Calu3 (cell line): ENCODE results near the gene ADGRL4. TPM values are rescaled to one million over a fixed set of nuclear protein-coding genes. Genes with fewer than 3 reads are reported as not detected.

Experiments
- BruUV-seq: library from RNA; stranded (reverse); fragments of 400-500 nt; replicated peaks from 2 replicates; lab custom pipeline; 2021; lab: Mats Ljungman, UMichigan
- CTCF ChIA-PET: fragments of 300-600 bp; sonication (Branson Sonifier 250); formaldehyde crosslinking; loops from one replicate; lab custom pipeline; 2022; ENCODE audit warnings: antibody characterized with exemption; lab: Charles Lee
- DNase-seq: peaks from one replicate; pipeline ENCODE4 v3.0.0; 2022
- H3K27ac Mint-ChIP-seq: one replicate; pipeline ENCODE4 v1.8.0; 2022; ENCODE audit warnings: mixed read lengths; ENCODE audit not compliant: unreplicated experiment
- H3K27me3 Mint-ChIP-seq: one replicate; pipeline ENCODE4 v1.8.0; 2022; ENCODE audit warnings: mixed read lengths; ENCODE audit not compliant: unreplicated experiment
- H3K36me3 Mint-ChIP-seq: one replicate; pipeline ENCODE4 v1.8.0; 2022; ENCODE audit warnings: mild to moderate bottlenecking, moderate library complexity, mixed read lengths; ENCODE audit not compliant: insufficient read depth, unreplicated experiment
- H3K4me1 Mint-ChIP-seq: one replicate; pipeline ENCODE4 v1.8.0; 2022; ENCODE audit warnings: mild to moderate bottlenecking, low read depth, mixed read lengths; ENCODE audit not compliant: unreplicated experiment
- H3K4me3 Mint-ChIP-seq: one replicate; pipeline ENCODE4 v1.8.0; 2022; ENCODE audit warnings: mild to moderate bottlenecking, low read depth, moderate library complexity, mixed read lengths; ENCODE audit not compliant: unreplicated experiment
- H3K9me3 Mint-ChIP-seq: one replicate; pipeline ENCODE4 v1.8.0; 2022; ENCODE audit warnings: low read depth, mixed read lengths; ENCODE audit not compliant: unreplicated experiment
- intact Hi-C: fragments of 100-400 bp; cut with micrococcal nuclease; formaldehyde crosslinking; loops from one replicate; pipeline ENCODE4 v1.10.0; 2022; ENCODE audit not compliant: unreplicated experiment
- total RNA-seq: library from RNA; stranded (reverse); gene quantifications from 2 replicates; pipeline ENCODE4 v1.2.3, GENCODE V29; 2022
- TF ChIP-seq, protein P1 (sequence below): fragments of 200-600 bp; IDR thresholded peaks from one replicate; pipeline ENCODE4 v1.8.0; 2022; ENCODE audit warnings: antibody characterized with exemption; ENCODE audit not compliant: unreplicated experiment

ADGRL4 gene
- total RNA-seq, 1 experiment from 2014 or later = not detected

- Mint-ChIP-seq H3K27ac (no peak overlapping the region), H3K4me1 (no peaks in the 10 kb centered on the region), H3K36me3 (no peaks in the 10 kb centered on the region), H3K9me3 (peaks cover 12% of the 10 kb centered on the region), H3K27me3 (no peaks in the 10 kb centered on the region), H3K4me3 (no peak overlapping the region)
- BruUV-seq = no TSS peak
- intact Hi-C loops = no loop called here
- DNase-seq = no peak
- TF ChIP-seq, protein P1, sequence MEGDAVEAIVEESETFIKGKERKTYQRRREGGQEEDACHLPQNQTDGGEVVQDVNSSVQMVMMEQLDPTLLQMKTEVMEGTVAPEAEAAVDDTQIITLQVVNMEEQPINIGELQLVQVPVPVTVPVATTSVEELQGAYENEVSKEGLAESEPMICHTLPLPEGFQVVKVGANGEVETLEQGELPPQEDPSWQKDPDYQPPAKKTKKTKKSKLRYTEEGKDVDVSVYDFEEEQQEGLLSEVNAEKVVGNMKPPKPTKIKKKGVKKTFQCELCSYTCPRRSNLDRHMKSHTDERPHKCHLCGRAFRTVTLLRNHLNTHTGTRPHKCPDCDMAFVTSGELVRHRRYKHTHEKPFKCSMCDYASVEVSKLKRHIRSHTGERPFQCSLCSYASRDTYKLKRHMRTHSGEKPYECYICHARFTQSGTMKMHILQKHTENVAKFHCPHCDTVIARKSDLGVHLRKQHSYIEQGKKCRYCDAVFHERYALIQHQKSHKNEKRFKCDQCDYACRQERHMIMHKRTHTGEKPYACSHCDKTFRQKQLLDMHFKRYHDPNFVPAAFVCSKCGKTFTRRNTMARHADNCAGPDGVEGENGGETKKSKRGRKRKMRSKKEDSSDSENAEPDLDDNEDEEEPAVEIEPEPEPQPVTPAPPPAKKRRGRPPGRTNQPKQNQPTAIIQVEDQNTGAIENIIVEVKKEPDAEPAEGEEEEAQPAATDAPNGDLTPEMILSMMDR = no peak
- CTCF ChIA-PET = no interaction called here
These were observed 34.0 kb upstream of the ADGRL4 start for GRCh38 chr1:79040424-79041082.

- Mint-ChIP-seq H3K27ac (no peak overlapping the region), H3K9me3 (peaks cover 12% of the 10 kb centered on the region), H3K27me3 (no peaks in the 10 kb centered on the region), H3K4me1 (no peaks in the 10 kb centered on the region), H3K36me3 (no peaks in the 10 kb centered on the region), H3K4me3 (no peak overlapping the region)
- intact Hi-C loops = no loop called here
- DNase-seq = no peak
- no TSS peak for BruUV-seq
- CTCF ChIA-PET = no interaction called here
- TF ChIP-seq, protein P1 = no peak
These were observed 30.6 kb upstream of the ADGRL4 start for GRCh38 chr1:79037085-79037484.

GRCh38 chr1:79012500-79012899 is 6.0 kb upstream of the ADGRL4 start:
- Mint-ChIP-seq H3K4me1 (no peaks in the 10 kb centered on the region), H3K4me3 (no peak overlapping the region), H3K9me3 (no peaks in the 10 kb centered on the region), H3K27me3 (no peaks in the 10 kb centered on the region), H3K27ac (no peak overlapping the region), H3K36me3 (no peaks in the 10 kb centered on the region)
- no TSS peak for BruUV-seq
- intact Hi-C loops = no loop called here
- TF ChIP-seq, protein P1 = no peak
- CTCF ChIA-PET = no interaction called here
- DNase-seq = no peak

GRCh38 chr1:79010589-79010988 is 4.1 kb upstream of the ADGRL4 start:
- TF ChIP-seq, protein P1 = no peak
- no peaks in the 10 kb centered on the region for H3K27me3 Mint-ChIP-seq
- CTCF ChIA-PET = no interaction called here
- no peak overlapping the region for H3K27ac Mint-ChIP-seq
- H3K9me3 Mint-ChIP-seq = no peaks in the 10 kb centered on the region
- no peak for DNase-seq
- no peaks in the 10 kb centered on the region for H3K4me1 Mint-ChIP-seq
- intact Hi-C loops = no loop called here
- no TSS peak for BruUV-seq
- H3K36me3 Mint-ChIP-seq = no peaks in the 10 kb centered on the region
- no peak overlapping the region for H3K4me3 Mint-ChIP-seq
